Activated CD8-positive, alpha-beta memory T cell treated with anti-CD3 and anti-CD28 coated beads for 36 hours (primary cell): Measurements from ENCODE around the gene TALDO1. TPM values are rescaled to one million over a fixed set of nuclear protein-coding genes. Genes with fewer than 3 reads are reported as not detected.

ENCODE experiments used
- CTCF ChIA-PET: fragments of 350-600 bp; sonication (Branson Sonifier 250); formaldehyde crosslinking; loops from one replicate; lab custom pipeline; 2021; ENCODE audit warnings: antibody characterized with exemption; lab: Charles Lee
- POLR2A ChIA-PET: fragments of 350-600 bp; sonication (Branson Sonifier 250); formaldehyde crosslinking; loops from one replicate; lab custom pipeline; 2021; ENCODE audit warnings: antibody characterized with exemption; lab: Charles Lee
- total RNA-seq, 2 experiments: library from RNA; stranded (reverse); gene quantifications; one replicate each; pipeline ENCODE4 v1.2.3, GENCODE V29; 2021

The TALDO1 gene
- total RNA-seq: 100 to 1,000 TPM; 270 to 286 TPM

DNA sequence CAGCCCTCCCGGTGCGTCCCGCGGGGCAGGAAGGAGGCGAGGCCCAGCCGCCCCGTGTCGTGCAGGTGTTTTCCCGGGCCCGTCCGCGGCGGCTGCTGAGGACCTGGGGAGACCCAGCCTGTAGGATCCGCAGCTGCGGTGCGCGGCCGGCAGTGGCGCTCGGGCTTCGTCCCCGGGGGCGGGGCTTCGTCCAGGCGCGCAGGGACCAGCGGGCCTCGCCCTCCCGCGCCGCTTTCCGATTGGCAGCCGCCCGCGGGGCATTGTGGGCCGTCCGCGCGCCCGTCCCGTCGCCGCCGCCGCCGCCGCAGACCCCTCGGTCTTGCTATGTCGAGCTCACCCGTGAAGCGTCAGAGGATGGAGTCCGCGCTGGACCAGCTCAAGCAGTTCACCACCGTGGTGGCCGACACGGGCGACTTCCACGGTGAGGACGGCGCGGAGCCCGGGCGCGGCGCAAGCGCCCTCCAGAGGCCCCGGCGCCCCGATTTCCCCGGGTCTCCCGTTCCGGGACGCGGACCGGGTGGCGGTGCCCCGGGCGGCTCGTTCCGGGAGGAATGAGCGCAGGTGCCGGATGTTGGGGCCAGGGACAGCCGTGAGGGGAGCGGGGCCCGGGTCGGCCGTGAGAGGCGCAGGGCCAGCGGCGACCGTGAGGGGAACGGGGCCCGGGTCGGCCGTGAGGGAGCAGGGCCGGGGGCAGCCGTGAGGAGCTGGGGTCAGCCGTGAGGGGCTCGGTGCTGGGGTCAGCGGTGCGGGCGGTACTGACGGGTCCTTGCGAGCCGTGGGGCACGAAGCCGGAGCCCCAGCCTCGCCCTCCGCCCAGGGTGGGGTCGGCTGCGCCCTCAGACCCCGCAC lies at the start of gene TALDO1:
Gene TALDO1, plus strand, starts transcription at position 307 of the 849 bp plus-strand sequence. Its CDS starts 18 bp downstream, at position 325.
- POLR2A ChIA-PET: interaction anchor here (0.5 to 1.3 kb wide), 5 partner anchors 14 to 212 kb away, joined by 3 to 6 read pairs (median 3); no protein-coding TSS in a partner anchor
- CTCF ChIA-PET: interaction anchor here (0.6 to 2.6 kb wide), 9 partner anchors 10 to 51 kb away, joined by 3 to 12 read pairs (median 3); partner anchors contain the start of genes GATD1 and TMEM80

DNA sequence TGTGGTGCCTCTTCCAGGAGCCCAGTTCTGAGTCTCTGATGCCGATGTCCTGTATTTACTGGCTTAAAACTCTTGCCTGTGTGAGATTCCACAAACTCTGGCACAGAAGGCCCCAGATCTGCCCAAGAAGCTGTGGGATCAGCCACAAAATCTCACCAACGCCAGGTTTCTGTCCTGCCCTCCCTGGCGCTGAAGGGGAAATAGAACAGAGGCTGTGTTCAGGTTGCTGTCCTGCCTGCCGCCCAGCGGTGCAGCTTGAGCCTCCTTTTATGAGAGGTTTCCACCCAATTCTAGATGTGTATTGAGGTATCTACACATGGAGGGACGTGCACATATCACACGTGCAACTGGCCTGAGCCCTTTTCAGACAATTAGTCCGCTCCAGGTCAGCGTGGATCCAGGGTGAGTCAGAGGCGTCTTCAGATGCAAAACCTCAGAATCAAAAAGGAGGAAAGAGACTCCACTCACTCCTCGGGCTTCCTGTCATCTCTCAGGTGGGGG lies 49.4 kb upstream of the TALDO1 start:
- POLR2A ChIA-PET: no interaction called here
- CTCF ChIA-PET: interaction anchor here (1.4 to 5.5 kb wide), 7 partner anchors 9 to 142 kb away, joined by 3 to 56 read pairs (median 7); partner anchors contain the start of gene TALDO1

DNA sequence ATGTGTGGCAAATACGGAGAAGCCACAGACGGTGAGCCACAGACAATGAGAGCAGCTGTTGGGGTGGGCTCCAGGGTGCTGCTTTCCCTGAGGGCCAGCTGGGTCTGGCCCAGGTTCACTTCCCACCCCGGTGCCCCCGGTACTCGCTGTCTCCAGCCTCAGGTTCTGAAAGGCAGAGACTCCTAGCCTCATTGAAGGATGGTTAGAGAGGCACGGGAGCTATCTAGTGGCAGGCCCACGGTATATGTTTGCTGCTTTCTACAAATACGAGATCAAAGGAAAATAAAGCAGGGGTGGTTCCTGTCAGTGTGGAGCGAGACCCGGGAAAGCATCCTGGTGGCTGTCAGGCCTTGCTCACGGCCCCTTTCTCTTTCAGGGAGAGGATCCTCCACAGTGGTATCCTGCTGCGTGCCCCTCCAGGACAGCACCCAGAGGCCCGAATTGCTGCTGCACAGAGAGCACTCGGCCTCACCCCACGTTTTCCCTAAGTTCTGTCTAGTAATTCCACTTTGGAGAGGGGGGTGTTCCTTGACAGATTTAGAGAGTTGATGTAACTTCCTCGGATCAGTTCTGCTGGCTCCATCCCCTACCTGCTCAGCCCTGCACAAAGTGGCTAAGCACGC lies 48.7 kb upstream of the TALDO1 start:
- CTCF ChIA-PET: interaction anchor here (5.5 kb wide), 1 partner anchor 26 kb away, joined by 56 read pairs; no protein-coding TSS in a partner anchor
- POLR2A ChIA-PET: no interaction called here

DNA sequence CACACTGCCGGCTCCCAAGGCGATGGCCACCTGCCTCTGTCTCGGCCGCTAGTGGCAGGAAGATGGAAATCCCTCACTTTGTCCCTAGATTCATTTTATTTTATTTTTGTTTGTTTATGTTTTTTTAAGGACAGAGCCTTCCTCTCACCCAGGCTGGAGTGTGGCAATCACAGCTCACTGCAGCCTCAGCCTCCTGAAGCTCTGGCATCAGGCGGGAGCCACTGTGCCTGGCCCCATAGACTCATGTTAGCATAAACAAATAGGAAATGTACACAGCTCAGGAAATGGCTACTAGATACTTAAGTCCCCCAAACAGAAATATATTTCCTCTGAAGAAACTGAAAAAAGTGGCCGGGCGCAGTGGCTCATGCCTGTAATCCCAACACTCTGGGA lies 48.2 kb upstream of the TALDO1 start:
- CTCF ChIA-PET: interaction anchor here (1.3 kb wide), 1 partner anchor 39 kb away, joined by 5 read pairs; no protein-coding TSS in a partner anchor
- POLR2A ChIA-PET: interaction anchor here (0.5 kb wide), 1 partner anchor 85 kb away, joined by 3 read pairs; no protein-coding TSS in a partner anchor

DNA sequence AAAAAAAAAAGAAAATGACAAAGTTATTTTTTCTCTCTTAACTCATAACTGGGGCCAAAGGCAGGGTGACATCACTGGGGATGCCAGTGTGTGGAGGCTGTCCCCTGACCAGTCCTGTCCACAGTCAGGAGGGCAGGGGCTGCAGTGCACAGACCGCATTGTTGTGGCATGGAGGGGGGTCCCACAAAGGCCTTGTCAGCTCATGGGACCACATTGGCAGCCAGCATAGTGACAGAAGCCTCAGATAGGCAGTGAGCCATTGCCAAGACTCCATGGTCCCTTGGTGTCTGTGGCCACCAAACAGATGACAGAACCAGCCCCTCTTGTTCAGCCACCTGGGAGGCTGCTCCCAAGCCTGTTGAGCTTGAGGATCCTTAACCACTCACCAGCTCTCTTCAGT lies 47.5 kb upstream of the TALDO1 start:
- CTCF ChIA-PET: interaction anchor here (1.3 kb wide), 1 partner anchor 38 kb away, joined by 5 read pairs; no protein-coding TSS in a partner anchor
- POLR2A ChIA-PET: interaction anchor here (0.5 kb wide), 1 partner anchor 84 kb away, joined by 3 read pairs; no protein-coding TSS in a partner anchor

DNA sequence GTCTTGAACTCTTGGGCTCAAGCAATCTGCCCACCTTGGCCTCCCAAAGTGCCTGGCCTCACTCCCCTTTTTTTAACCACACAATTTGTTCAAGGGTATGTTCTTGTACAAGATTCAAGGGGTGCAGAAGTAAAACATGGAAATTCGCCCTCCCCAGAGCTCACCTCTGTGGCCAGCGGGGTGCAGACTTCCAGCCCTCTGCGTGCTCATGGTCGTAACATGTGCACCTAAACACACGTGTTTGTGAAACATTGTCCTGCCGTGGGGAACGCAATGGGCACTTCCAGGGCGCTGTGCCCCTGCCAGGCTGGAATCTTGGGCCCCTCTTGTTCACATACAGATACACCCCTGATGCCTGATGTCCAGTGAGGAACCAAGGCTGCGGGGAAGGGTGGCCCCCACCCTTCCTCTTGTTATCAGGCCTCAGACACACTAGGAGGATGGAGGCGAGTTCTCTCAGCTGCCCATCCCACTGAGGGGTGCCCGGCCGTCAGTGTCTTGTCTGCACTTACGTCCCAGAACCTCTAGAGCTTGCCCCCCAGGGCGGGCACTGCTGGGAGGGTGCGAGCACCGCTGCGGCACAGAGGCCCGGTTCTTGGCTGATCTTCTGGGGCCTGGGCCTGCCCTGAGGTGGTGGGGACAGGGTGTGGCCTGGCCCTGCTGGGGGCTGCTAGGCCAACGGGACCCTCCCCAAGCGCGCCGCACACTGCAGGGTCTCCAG lies 45.4 kb upstream of the TALDO1 start:
- CTCF ChIA-PET: interaction anchor here (1.4 kb wide), 1 partner anchor 22 kb away, joined by 4 read pairs; no protein-coding TSS in a partner anchor
- POLR2A ChIA-PET: no interaction called here

DNA sequence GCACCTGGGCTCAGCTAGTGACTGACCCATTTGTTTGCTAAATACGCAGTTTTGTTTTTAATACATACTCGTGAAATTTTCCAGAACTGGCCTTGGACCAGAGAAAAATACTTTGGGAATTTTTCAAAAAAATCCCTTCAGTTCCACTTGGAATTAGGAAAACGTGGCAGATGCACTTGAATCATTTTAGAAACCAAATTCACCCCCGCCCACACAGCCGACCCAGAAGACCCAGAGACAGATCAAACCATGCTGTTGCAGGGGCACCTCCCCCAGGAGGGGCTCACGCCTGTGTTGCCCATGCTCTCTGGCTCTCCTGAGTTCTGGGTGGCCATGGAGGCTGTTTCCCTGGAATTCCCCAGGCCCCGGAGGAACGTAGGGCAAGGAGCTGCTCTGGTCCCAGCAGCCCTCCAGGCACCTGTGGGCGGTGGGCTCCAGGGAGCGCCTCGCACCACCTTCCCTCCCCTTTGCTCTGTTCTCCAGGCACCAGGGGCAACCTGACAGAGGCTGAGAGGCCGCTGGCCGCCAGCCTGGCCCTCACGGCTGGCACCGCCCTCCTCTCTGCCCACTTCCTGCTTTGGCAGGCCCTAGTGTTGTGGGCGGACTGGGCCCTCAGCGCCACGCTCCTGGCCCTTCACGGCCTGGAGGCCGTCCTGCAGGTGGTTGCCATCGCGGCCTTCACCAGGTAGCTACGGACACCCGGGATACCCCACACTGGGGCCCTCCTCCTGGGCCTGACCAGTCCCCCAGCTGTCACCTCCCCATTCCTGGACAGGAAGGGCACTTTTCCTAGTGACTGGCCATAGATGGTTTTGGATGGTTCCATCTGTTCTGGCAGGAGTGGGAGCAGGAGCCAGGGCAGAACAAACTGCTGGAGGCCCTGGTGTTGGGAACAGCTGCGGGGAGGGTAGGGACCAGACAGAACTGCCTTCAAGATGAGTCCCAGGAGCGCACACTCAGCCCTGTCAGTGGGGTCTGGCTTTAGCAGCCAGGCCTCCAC lies 44.5 kb upstream of the TALDO1 start:
- CTCF ChIA-PET: interaction anchor here (1.4 kb wide), 1 partner anchor 22 kb away, joined by 4 read pairs; no protein-coding TSS in a partner anchor
- POLR2A ChIA-PET: no interaction called here

DNA sequence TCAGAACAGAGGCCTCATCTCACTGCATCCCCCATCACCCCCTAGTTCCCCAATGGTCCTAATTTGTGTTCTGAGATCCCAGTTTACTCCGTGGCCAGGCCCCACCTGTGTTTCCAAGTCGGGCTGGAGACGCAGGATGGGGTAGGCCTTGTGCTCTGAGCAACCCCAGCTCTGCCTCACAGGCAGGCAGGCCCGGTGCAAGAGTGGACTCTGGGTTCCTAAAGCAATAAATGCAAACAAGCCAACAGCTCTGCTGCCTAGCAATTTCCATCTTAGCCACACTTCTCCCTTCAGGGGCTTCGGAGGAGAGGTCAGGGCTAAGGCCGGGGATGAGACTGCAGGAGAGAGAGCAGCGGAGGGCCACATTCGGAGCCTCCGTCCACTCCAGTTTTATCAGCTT lies 43.8 kb upstream of the TALDO1 start:
- ChIA-PET POLR2A (no interaction called here), CTCF (interaction anchor here (1.7 kb wide), 1 partner anchor 17 kb away, joined by 4 read pairs; no protein-coding TSS in a partner anchor)

DNA sequence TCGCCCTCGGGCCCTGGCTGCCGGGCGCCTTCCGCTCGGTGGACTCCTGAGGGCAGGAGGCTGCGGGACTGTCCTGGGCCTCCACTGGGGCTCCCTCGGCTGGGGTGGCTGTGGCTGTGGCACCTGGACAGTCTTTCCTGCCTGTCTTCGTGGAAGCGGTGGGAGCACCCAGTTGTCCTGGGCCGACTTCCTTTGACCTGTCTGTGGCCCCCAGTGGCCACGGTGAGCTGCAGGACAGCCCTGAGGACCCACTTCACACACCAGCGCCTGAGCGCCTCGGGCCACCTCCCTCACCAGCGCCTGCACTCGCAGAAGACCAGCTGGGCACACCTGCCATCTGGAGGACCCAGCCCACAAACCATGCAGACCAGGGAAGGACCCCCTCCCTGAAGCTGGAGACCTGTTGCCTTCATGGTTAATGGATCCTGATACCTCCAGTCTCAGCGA lies 43.0 kb upstream of the TALDO1 start:
- ChIA-PET POLR2A (interaction anchor here (0.9 kb wide), 1 partner anchor 9 kb away, joined by 7 read pairs; the partner anchor contains the start of gene TMEM80), CTCF (interaction anchor here (1.0 to 1.7 kb wide), 2 partner anchors 9 to 16 kb away, joined by 3 to 4 read pairs; partner anchors contain the start of gene TMEM80)

DNA sequence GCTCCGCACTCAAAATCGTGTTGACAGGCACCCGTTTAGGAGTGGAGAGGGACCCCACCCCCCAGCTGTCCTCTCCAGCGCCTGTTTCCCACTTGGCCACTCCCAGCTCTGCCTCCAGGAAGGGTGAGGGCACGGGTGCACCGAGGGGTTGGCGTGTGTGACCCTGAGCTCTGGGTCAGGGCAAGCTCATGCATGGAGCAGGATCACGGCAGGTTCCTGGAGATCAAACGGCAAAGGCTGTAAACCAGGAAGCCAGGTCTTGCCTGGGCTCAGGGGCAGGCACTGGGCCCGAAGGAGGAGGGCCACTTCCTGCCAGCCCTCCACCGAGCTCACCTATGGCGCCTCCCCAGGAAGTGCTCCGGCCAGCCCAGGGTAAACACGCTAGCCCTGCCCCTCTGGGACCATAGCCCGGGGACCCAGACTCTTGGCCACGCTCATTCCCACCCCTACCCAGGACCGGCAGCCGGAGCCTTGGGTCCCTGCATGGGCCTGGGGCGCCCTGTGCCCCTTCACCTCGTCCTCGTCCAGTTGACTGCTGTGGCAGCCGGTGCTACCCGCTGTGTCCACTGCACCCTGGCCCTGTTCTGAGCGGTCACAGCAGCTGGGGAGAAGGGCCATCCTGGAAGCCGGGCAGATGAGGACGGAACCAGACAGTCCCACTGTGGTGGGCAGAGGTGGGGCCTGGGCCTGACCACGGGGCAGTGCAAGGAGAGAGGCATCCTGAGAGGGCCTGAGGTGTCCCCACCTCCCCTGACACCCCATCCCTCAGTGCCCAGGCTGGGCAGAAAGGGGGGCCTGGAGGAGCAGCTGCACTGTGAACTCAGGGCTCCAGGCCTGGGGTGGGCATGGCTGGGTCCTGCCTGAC lies 42.3 kb upstream of the TALDO1 start:
- POLR2A ChIA-PET: interaction anchor here (0.5 to 0.9 kb wide), 2 partner anchors 9 to 128 kb away, joined by 7 to 9 read pairs; partner anchors contain the start of gene TMEM80

DNA sequence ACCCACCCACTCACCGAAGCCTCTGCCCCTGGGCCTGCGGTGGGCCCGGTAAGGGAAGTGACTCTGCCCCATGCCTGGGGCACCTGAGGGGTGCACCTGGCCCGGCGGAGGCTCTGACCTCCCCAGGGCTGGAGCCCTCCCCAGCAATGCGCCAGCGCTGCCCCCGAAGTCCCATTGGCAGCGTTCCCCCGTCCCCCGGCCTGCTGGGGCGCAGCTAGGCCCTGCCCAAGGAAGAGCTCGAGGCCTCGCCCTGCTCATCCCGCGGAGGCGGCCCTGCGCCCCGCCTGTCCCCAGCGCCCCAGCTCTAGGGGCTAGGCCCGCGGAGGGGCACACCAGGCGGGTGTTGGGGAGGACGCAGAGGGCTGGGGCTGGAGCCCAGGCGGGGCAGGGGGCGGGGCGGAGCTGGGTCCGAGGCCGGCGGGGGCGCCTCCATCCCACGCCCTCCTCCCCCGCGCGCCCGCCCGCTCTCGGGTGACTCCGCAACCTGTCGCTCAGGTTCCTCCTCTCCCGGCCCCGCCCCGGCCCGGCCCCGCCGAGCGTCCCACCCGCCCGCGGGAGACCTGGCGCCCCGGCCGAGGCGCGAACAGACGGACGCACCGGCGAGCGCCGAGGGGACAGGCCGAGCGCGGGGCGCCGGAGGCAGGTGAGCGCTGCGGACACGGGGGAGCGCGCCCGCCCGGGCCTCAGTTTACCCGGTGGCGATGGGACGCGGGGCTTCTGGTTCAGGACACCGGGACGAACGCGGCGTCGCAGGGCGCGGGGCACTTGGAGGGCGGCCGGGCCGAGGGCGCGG lies 41.4 kb upstream of the TALDO1 start, which contains the start of gene EPS8L2:
Gene EPS8L2, plus strand, starts transcription at position 586 of the 793 bp plus-strand sequence. CDS start 3,177 bp downstream, outside the sequence.
- ChIA-PET CTCF (no interaction called here), POLR2A (interaction anchor here (1.6 kb wide), 1 partner anchor 20 kb away, joined by 4 read pairs; no protein-coding TSS in a partner anchor)

More for the DNA sequence above, 42.3 kb upstream of the TALDO1 start:
- CTCF ChIA-PET: interaction anchor here (1.0 to 1.7 kb wide), 2 partner anchors 9 to 15 kb away, joined by 3 to 4 read pairs; partner anchors contain the start of gene TMEM80

DNA sequence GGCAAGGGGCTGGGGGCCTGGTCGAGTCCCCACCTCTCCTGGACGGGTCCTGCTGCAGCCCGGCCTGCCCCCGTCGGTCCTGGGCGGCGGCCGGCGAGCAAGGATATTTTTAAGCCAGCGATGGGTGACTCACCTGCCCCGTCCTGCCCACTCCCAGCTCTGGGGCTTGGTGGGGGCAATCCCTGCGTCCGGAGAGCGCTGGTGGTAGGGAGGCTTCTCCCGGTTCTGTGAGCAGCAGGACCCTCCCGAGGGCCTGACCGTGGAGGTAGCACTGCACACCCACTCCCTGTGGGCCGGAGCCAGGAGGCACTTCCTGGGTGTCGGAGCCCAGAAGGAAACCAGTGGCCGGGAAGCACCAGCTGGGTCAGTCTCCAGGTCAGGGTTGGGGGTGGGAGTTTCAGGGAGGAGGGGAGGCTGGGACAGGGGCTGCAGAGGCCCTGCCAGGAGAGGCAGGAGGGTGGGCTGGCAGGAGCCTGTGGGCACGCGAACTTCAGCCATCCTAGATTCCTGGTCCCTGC lies 40.8 kb upstream of the TALDO1 start:
- ChIA-PET CTCF (interaction anchor here (1.1 to 1.5 kb wide), 2 partner anchors 9 to 17 kb away, joined by 3 to 7 read pairs; no protein-coding TSS in a partner anchor), POLR2A (interaction anchor here (1.6 kb wide), 1 partner anchor 20 kb away, joined by 4 read pairs; no protein-coding TSS in a partner anchor)

DNA sequence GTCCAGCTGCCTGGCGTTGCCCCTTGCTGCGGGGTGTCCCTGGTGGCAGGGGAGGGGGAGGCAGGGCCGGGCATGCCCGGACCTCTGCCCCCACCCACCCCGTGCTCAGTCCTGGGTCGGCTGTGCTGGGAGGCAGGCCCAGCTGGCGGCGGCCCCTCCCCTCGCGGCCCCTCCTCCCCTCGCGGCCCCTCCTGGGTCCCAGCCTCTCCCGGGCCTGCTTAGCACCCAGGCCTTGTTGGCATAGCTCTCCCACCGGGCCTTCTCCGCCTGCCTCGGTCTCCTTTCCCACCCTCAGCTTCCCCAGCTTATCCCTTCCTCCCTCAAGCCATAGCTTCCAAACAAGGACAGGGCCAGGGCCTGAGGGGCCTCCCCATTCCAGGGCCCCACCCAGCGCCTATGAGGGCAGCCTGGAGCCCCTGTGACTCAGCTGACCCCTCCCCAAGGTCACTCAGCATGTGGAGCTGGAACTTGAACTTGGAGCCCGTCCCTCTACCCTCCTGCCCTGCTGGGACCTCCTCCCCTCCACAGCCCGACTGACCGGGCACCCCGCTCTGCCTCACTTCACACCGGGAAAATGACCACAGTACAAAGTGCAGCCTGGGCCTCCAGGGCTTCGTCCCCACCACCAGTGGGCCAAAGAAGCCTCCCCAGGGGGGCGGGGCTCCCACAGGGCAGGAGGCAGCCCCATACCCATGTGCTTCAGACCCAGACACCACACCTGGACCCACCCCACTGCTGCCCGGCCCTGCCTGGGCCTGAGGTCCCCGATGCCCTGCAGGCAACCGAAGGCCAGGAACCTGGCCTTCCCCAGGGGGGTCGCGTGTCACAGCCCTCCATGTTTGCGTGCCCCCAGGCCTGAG lies 40.1 kb upstream of the TALDO1 start:
- ChIA-PET CTCF (interaction anchor here (1.1 to 1.5 kb wide), 2 partner anchors 10 to 16 kb away, joined by 3 to 7 read pairs; no protein-coding TSS in a partner anchor), POLR2A (interaction anchor here (1.6 kb wide), 1 partner anchor 19 kb away, joined by 4 read pairs; no protein-coding TSS in a partner anchor)
